Measurements from ENCODE around the gene UBAC1. TPM values are rescaled to one million over a fixed set of nuclear protein-coding genes. Genes with fewer than 3 reads are reported as not detected.
A peak's percentile ranks its signal among the peaks of the same experiment; 100 is the strongest.

UBAC1 gene
- total and polyA plus RNA-seq, 9 of the 15 experiments (the other 6 are each of a cell fraction or from before 2014, with no cell fraction given): 94.0 to 399 (median 228) TPM

GRCh38 chr9:135951889-135952663 is 9.1 kb downstream of the UBAC1 start (continued):
- TF ChIP-seq NKRF (IDR thresholded peaks at IDR 0.05; ENCODE audit: borderline replicate concordance): peak; percentile 67; the same call in 1 of the 2 replicates
- no peak for TF ChIP-seq MXD1 (CRISPR knock-in tag; IDR thresholded peaks at IDR 0.05; ENCODE audit: borderline replicate concordance, poor library complexity, severe bottlenecking)
- TF ChIP-seq NFXL1 (CRISPR knock-in tag; IDR thresholded peaks at IDR 0.05): no peak
- TF ChIP-seq NR0B1 (IDR thresholded peaks at IDR 0.05; ENCODE audit: partially characterized antibody): no peak
- no peak for TF ChIP-seq ZNF253 (CRISPR knock-in tag; conservative IDR thresholded peaks at IDR 0.05)
- TF ChIP-seq ARID3B (CRISPR knock-in tag; IDR thresholded peaks at IDR 0.05; ENCODE audit: borderline replicate concordance): 0 out of 2 replicates have a peak, but pooled peaks have one; percentile 76
- TF ChIP-seq ATF2 (CRISPR knock-in tag; IDR thresholded peaks at IDR 0.05): no peak
- TF ChIP-seq MLLT1 (IDR thresholded peaks at IDR 0.05): peak in 1 of 2 experiments; percentile 9; a peak in 1 of 4 replicates
- TF ChIP-seq GABPB2 (CRISPR knock-in tag; conservative IDR thresholded peaks at IDR 0.05): peak; percentile 48; the same call in 1 of the 2 replicates
- TF ChIP-seq SUPT5H (IDR thresholded peaks at IDR 0.05): peak; percentile 40
- TF ChIP-seq TCF7 (IDR thresholded peaks at IDR 0.05; ENCODE audit: borderline replicate concordance): peak; percentile 82
- TF ChIP-seq MYBL2 (IDR thresholded peaks at IDR 0.05; ENCODE audit: low read depth): no peak
- no peak for TF ChIP-seq MYBL2 (CRISPR knock-in tag; IDR thresholded peaks at IDR 0.05; ENCODE audit: borderline replicate concordance)
- no peak for TF ChIP-seq ZNF184 (CRISPR knock-in tag; IDR thresholded peaks at IDR 0.05)
- TF ChIP-seq ZNF217 (CRISPR knock-in tag; IDR thresholded peaks at IDR 0.05): no peak
- peak; percentile 95 for TF ChIP-seq PHB2 (IDR thresholded peaks at IDR 0.05; ENCODE audit: low read depth)
- TF ChIP-seq RFX7 (CRISPR knock-in tag; IDR thresholded peaks at IDR 0.05): no peak
- peak; percentile 95 for TF ChIP-seq ERF (CRISPR knock-in tag; IDR thresholded peaks at IDR 0.05)
- TF ChIP-seq PRPF4 (IDR thresholded peaks at IDR 0.05; ENCODE audit: insufficient read depth, low read depth, low read length, poor library complexity, severe bottlenecking): no peak
